ENCODE measurements around the gene HES7. TPM values are rescaled to one million over a fixed set of nuclear protein-coding genes. Genes with fewer than 3 reads are reported as not detected.

HES7 gene
- total RNA-seq, 2 experiments from 2014 or later, result 4.0 to 4.9 TPM

- intact Hi-C loops (cut with micrococcal nuclease), result no loop called here
- POLR2A ChIA-PET, result interaction anchor here (1.4 to 1.6 kb wide), 2 partner anchors 14 to 68 kb away, joined by 4 read pairs; no protein-coding TSS in a partner anchor
- ATAC-seq (no peak), DNase-seq (no peak)
- TF ChIP-seq CTCF (IDR thresholded peaks at IDR 0.05), result no peak
- Mint-ChIP-seq H3K27ac (no peak overlapping the region), H3K4me1 (ENCODE audit: low read depth) (no peaks in the 10 kb centered on the region), H3K9me3 (no peaks in the 10 kb centered on the region), H3K27me3 (peaks cover 1% of the 10 kb centered on the region), H3K36me3 (ENCODE audit: low read depth) (no peaks in the 10 kb centered on the region), H3K4me3 (no peak overlapping the region)
- CTCF ChIA-PET, result interaction anchor here (0.9 to 9.8 kb wide), 6 partner anchors 13 to 64 kb away, joined by 3 to 162 read pairs (median 17); partner anchors contain the start of gene ALOXE3
These were observed 19.0 kb downstream of the HES7 start for GRCh38 chr17:8104911-8105310.

GRCh38 chr17:8103549-8103948 lies 20.4 kb downstream of the HES7 start:
- no peaks in the 10 kb centered on the region for H3K4me1 Mint-ChIP-seq (ENCODE audit: low read depth)
- H3K27ac Mint-ChIP-seq, result no peak overlapping the region
- intact Hi-C loops (cut with micrococcal nuclease), result no loop called here
- ChIA-PET POLR2A (interaction anchor here (1.4 kb wide), 1 partner anchor 16 kb away, joined by 4 read pairs; no protein-coding TSS in a partner anchor), CTCF (interaction anchor here (1.4 to 9.8 kb wide), 6 partner anchors 12 to 198 kb away, joined by 4 to 162 read pairs (median 20); partner anchors contain the start of gene ALOXE3)
- no peaks in the 10 kb centered on the region for H3K9me3 Mint-ChIP-seq
- ATAC-seq (no peak), DNase-seq (no peak)
- H3K27me3 Mint-ChIP-seq, result no peaks in the 10 kb centered on the region
- TF ChIP-seq CTCF (IDR thresholded peaks at IDR 0.05), result no peak
- no peak overlapping the region for H3K4me3 Mint-ChIP-seq
- H3K36me3 Mint-ChIP-seq (ENCODE audit: low read depth), result no peaks in the 10 kb centered on the region

- ATAC-seq, result no peak
- Mint-ChIP-seq H3K9me3 (no peaks in the 10 kb centered on the region), H3K27ac (no peak overlapping the region), H3K4me1 (ENCODE audit: low read depth) (no peaks in the 10 kb centered on the region), H3K27me3 (no peaks in the 10 kb centered on the region), H3K4me3 (no peak overlapping the region), H3K36me3 (ENCODE audit: low read depth) (no peaks in the 10 kb centered on the region)
- ChIA-PET POLR2A (no interaction called here), CTCF (interaction anchor here (1.3 to 6.3 kb wide), 5 partner anchors 9 to 41 kb away, joined by 3 to 52 read pairs (median 20); partner anchors contain the start of gene ALOXE3)
- DNase-seq, result no peak
- intact Hi-C loops (cut with micrococcal nuclease), result no loop called here
- no peak for TF ChIP-seq CTCF (IDR thresholded peaks at IDR 0.05)
These were observed 22.2 kb downstream of the HES7 start for GRCh38 chr17:8101721-8102120.

GRCh38 chr17:8100763-8101162 lies 23.1 kb downstream of the HES7 start:
- DNase-seq, result no peak
- intact Hi-C loops (cut with micrococcal nuclease), result no loop called here
- ChIA-PET CTCF (interaction anchor here (0.7 to 6.3 kb wide), 9 partner anchors 8 to 104 kb away, joined by 3 to 52 read pairs (median 14); partner anchors contain the start of gene ALOXE3), POLR2A (no interaction called here)
- Mint-ChIP-seq H3K27me3 (no peaks in the 10 kb centered on the region), H3K4me3 (no peak overlapping the region), H3K27ac (no peak overlapping the region), H3K9me3 (no peaks in the 10 kb centered on the region), H3K36me3 (ENCODE audit: low read depth) (no peaks in the 10 kb centered on the region), H3K4me1 (ENCODE audit: low read depth) (no peaks in the 10 kb centered on the region)
- no peak for TF ChIP-seq CTCF (IDR thresholded peaks at IDR 0.05)
- no peak for ATAC-seq

GRCh38 chr17:8100111-8100510 lies 23.8 kb downstream of the HES7 start:
- Mint-ChIP-seq H3K4me1 (ENCODE audit: low read depth) (no peaks in the 10 kb centered on the region), H3K27me3 (no peaks in the 10 kb centered on the region), H3K36me3 (ENCODE audit: low read depth) (no peaks in the 10 kb centered on the region), H3K9me3 (no peaks in the 10 kb centered on the region), H3K27ac (no peak overlapping the region), H3K4me3 (no peak overlapping the region)
- intact Hi-C loops (cut with micrococcal nuclease), result no loop called here
- POLR2A ChIA-PET, result no interaction called here
- no peak for TF ChIP-seq CTCF (IDR thresholded peaks at IDR 0.05)
- no peak for DNase-seq
- no peak for ATAC-seq
- CTCF ChIA-PET, result interaction anchor here (1.2 to 6.3 kb wide), 6 partner anchors 10 to 42 kb away, joined by 3 to 52 read pairs (median 17); partner anchors contain the start of gene ALOXE3

Measured in activated CD8-positive, alpha-beta T cell treated with anti-CD3 and anti-CD28 coated beads for 36 hours (primary cell).